Right renal cortex interstitium (tissue), 3 donors: ENCODE measurements around the gene AMN. TPM values are rescaled to one million over a fixed set of nuclear protein-coding genes. Genes with fewer than 3 reads are reported as not detected.

Source experiments
- polyA plus RNA-seq, 3 donors: library from polyadenylated mRNA; unstranded; fragments of 120-200 nt; gene quantifications; one replicate each; pipeline ENCODE4 v1.2.1, GENCODE V29; 2013; ENCODE audit not compliant: insufficient read length in 3 of 3

Gene AMN
- polyA plus RNA-seq, 3 donors: 15.9 to 22.6 (median 17.7) TPM

Other genes with a start within 250 kb of the AMN start
- 10 to 100 TPM; 15.9 to 17.1 (median 16.7) TPM for gene TRAF3, start 145.2 kb upstream of the AMN start, polyA plus RNA-seq
- gene CDC42BPB, start 134.9 kb downstream of the AMN start, polyA plus RNA-seq: 10 to 100 TPM; 69.7 to 74.1 (median 70.4) TPM
- gene LBHD2, start 161.5 kb downstream of the AMN start, polyA plus RNA-seq: not detected
- 1 to 10 TPM; 1.4 to 2.8 (median 2.0) TPM for gene EXOC3L4, start 172.1 kb downstream of the AMN start, polyA plus RNA-seq
- gene TNFAIP2, start 200.8 kb downstream of the AMN start, polyA plus RNA-seq: 10 to 100 TPM; 22.4 to 29.4 (median 23.1) TPM